ENCODE results near the gene TGIF2.
A peak's percentile ranks its signal among the peaks of the same experiment; 100 is the strongest.
"Not testable (repeated sequence)": the region's sequence is repeated elsewhere in the genome, so short reads cannot be mapped to it uniquely, and the experiment has no call there.

Gene TGIF2

DNA sequence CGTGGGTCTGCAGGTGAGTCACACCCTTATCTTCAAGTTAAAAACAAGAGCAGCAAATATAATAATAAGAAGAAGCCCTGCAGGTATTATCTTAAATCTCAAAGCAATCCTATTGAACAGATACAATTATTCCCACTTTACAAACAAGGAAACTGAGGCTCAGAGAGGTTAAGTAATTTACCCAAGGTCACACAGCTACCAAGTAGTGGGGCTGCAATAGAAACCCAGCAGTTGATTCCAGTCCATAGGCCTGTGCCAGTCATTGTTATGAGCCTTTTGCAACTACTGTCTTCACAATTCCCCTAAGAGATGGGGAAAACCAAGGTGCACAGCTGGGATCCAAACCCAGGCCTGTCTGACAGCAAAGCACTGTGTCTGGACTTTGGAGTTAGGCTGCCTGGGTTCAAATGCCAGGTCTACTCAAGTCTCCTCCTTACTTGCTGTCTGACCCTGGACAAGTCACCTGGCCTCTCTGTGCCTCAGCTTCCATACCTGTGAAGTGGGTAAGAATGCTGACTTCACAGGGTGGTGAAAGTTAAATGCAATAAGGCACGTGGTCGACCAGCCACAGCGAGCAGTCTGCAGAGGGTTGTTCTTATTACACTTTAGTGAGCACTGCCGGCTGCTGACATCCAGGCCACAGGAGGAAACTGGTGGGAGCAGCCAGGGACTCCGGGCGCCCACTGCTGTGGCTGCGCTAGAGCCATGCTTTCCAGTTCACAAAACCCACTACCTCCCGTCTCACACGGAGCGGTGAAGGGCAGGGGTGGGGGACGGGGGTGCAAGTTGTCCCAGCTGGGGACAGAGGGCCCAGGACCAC lies 26.0 kb upstream of the TGIF2 start:
- DNase-seq = no peak

DNA sequence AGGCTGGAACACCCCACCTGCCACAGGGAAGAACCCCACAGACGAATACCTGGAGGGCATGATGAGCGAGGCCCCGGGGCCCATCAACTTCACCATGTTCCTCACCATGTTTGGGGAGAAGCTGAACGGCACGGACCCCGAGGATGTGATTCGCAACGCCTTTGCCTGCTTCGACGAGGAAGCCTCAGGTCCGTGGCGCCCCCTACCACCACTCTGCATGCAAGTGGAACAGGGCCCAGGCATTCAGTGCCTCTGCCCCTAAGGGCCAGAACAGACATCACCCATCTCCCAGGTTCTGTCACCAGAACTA lies 25.4 kb upstream of the TGIF2 start:
- DNase-seq = no peak

- DNase-seq = no peak
Observed at GRCh38 chr20:36548704-36549627, 24.4 kb upstream of the TGIF2 start.

GRCh38 chr20:36549628-36549941 lies 23.8 kb upstream of the TGIF2 start:
- no peak for DNase-seq

GRCh38 chr20:36549942-36550789 lies 23.2 kb upstream of the TGIF2 start:
- no peak for DNase-seq

DNA sequence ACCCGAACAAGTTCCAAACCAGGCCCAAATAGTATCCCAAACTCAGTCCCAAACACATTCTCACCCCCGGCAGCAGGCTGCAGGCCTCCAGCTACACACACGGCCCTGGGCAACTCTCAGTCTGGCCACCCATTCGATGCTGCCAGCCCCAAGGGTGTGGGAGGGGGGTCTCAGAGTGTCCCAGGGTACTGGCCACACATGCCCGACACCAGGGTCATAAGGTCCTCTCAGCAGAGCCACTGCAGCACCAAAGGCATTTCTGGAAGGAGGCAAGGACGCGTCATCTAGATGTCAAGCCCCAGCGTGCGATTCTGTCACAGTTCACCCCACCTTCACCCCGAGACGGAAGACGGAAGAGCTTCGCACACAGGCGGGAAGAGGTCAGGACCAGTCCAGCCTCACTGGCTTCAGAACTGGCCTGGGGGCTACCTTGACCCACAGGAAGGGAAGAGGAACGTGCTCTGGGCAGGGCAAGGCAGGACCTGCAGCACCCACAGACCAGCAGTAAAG lies 22.6 kb upstream of the TGIF2 start:
- no peak for DNase-seq

DNA sequence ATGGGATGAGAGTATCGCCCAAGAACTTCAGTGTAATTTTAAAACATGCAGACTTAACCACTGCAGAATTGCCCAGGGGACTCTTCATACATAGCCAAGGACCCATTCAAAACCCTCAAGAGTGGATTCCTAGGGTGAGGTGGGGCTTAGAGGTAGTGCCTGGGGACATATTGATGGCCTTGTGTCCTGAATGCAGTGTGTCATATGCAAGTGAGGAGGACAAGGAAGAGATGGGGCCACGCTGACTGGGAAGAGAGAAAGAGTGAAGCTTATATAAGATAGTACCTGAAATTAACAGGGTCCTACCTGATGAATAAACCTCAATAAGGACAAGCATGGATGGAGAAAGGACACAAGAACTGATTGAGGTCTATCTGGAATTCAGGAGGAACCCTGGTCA lies 18.1 kb upstream of the TGIF2 start:
- no peak for DNase-seq

DNA sequence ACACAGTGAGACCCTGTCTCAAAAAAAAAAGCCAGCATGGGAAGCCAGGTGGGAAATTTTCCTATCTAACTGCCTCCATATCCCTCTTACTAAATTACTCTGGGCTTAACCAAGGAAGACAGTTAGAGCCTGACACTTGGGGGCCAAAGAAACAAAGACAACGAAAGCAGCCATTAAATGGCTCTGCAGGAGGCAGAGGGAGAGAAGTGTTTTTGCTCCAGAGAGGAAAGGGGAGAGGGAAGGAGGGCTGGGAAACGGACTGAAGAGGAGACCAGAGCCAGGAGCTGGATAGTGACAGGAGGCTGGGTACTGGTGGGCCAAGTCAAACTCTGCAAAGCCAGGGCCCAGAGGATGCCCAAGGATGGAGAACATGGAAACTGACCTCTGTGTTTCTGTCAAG lies 10.7 kb upstream of the TGIF2 start:
- no peak for DNase-seq

GRCh38 chr20:36563374-36563773 lies 10.0 kb upstream of the TGIF2 start:
- DNase-seq = no peak

GRCh38 chr20:36564078-36564725 lies 9.2 kb upstream of the TGIF2 start:
- not testable (repeated sequence) for DNase-seq

DNA sequence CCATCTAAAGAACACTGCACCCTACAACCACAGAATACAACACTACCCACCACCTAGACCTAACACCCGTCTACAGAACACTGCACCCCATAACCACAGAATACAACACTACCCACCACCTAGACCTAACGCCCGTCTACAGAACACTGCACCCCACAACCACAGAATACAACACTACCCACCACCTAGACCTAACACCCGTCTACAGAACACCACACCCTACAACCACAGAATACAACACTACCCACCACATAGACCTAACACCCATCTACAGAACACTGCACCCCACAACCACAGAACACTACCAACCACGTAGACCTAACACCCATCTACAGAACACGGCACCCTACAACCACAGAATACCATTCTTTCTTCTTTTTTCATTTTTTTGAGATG lies 8.7 kb upstream of the TGIF2 start:
- DNase-seq = not testable (repeated sequence)

DNA sequence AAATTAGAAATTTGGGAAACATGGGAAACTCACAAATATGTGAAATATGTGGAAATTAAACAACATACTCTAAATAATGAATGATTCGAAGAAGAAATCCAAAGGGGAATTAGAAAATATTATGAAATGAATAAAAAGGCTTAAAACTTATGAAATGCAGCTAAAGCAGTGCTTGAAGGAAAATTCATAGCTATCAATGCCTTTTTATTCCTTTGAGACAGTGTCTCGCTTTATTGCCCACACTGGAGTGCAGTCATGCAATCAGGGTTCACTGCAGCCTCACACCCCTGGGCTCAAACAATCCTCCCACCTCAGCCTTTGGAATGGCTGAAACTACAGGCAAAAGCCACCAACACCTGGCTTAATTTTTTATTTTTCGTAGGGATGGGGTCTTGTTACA lies 7.9 kb upstream of the TGIF2 start:
- DNase-seq = no peak

GRCh38 chr20:36569847-36570429 lies 3.5 kb upstream of the TGIF2 start:
- DNase-seq = no peak

GRCh38 chr20:36571564-36572504 lies 1.6 kb upstream of the TGIF2 start:
- no peak for DNase-seq

DNA sequence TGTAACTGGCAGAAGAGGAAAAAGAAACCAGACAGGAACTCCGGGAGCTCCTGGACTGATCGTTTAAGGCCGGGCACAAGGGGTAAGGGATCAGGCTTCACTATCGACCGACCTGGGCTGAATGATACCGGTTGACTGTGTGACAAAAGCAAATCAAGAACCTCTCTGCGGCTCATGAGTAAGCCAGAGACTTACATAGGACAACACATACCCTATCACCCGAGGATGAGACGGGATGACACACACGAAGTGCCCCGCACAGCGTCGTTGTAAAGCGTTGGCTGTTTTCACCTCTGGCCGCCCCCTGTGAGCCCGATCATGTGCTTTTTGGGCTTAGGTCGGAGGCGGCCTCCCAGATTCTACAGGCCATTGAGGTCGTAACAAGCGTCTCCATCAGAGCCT lies 695 bp upstream of the TGIF2 start:
- peak in 1 of 2 donors; percentile 71 for DNase-seq

DNA sequence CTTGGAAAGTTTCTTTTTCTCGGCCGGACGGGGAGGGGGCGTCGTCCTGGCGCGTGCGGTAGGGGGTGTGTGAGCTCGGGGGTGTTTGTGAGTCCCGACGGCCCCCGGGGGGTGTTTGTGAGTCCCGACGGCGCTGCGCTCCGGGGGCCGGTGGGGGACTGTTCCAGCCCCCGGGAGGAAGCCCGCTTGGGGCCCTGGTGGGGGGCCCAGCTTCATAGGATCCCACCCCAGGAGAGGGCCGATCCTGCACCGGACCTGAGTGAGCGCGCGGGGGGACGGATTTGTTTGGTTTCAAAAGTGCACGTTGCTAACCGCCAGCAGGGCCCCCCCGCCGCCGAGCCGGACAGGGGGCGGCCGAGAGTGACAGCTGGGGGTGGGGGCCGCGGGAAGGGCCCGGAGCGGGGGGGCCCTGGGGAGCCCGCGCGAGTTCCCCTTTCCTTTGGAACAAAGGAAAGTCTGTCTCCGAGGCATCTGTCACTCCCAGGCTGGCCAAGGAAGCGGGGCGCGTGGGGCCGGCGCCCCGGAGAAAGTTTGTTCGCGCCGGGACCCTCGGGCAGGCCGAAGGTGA lies 485 bp downstream of the TGIF2 start:
- DNase-seq = peak; percentile 43 to 59

DNA sequence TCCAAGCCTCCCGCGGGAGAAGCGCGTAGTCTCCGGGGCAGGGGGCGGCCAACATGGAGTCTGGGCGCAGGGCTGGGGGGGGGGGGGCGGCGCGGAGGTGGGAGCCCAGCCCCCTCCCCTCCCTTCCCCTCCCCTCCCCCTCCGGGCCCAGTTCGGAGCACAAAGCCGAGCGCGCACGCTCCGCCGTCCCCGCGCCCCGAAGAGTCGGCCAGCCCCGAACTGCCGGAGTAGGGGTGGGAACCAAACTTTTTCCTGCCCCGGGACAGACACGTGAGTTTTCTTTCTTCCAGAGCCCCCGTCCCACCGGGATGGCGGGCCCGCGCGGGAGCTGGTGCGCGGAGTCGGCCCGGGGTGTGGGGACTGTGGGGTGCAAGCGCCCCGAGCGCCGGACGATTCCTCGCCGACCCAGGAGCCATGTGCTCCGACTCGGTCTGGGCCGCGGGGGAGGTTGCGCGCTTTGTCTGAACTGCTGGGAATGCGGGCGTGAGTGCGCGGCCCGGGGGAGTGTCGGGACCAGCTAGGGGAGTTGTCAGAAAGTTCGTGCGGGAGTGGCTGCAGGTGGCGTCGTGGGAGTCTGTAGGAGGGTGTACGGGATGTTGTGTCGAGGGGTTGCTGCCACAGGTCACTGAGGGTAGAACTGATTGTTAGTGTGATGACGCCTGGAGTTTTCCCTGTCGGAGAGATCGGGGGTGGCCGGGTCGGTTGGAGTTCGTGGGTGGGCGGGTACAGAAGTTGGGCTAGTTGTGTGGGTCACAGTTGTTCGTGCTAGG lies 1.2 kb downstream of the TGIF2 start:
- DNase-seq = peak; percentile 35 to 40

DNA sequence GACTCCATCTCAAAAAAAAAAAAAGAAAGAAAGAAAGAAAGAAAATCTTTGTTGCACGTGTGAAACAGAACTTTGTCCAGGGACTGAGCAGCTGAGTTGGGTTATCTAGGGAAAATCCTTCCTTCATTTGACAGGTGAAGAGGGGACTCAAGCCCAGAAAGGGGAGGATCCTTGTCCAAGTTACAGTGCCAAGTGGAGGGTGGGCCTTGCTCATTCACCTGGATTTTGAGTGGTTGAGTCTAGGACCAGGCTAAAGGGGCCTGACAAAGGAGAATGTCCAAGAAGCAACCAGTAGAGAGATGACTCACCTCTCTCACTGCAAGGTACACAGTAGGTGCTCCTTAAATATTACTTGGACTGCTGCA lies 2.7 kb downstream of the TGIF2 start:
- no peak for DNase-seq

DNA sequence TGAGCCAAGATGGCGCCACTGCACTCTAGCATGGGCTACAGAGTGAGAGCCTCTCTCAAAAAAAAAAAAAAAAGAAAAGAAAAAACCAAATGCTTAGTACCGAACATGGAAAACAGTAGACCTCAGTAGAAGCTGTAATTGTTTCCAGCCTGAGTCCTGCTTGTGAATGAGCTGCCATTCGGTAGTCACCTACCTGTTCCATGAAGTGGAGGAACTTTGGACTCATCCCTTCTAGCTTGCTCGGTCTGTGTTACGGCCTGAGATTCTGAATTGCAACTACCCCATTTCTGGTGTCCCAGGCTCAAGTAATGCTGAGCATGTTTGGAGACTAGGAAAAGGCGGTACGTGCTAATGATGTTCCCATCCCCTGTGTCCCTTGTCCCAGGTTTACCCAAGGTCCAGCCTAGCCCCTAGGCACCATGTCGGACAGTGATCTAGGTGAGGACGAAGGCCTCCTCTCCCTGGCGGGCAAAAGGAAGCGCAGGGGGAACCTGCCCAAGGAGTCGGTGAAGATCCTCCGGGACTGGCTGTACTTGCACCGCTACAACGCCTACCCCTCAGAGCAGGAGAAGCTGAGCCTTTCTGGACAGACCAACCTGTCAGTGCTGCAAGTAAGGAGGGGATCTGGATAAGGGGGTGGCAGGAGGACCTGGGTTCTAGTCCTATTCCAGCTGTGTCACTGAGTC lies 5.1 kb downstream of the TGIF2 start:
- DNase-seq = no peak

All from inflammatory macrophage treated with lipopolysaccharide for 1 hour (primary cell).